ENCODE measurements around the gene JAG2.

JAG2 gene

GRCh38 chr14:105168496-105168978 is at the start of gene JAG2:
JAG2 (minus strand) TSS chr14:105168776; CDS start chr14:105168420, 356 bp downstream.
- DNase-seq: peak; percentile 28

GRCh38 chr14:105217774-105218173 is 49.2 kb upstream of the JAG2 start:
- DNase-seq: no peak

GRCh38 chr14:105216490-105217247 is 48.1 kb upstream of the JAG2 start:
- DNase-seq: no peak

GRCh38 chr14:105215602-105216001 is 47.0 kb upstream of the JAG2 start:
- no peak for DNase-seq

GRCh38 chr14:105214324-105214915 is 45.8 kb upstream of the JAG2 start:
- DNase-seq: no peak

- DNase-seq: no peak
Measured at GRCh38 chr14:105213361-105213760, 44.8 kb upstream of the JAG2 start.

- no peak for DNase-seq
Measured at GRCh38 chr14:105212541-105213300, 44.1 kb upstream of the JAG2 start.

- no peak for DNase-seq
Measured at GRCh38 chr14:105211758-105212089, 43.1 kb upstream of the JAG2 start.

- DNase-seq: no peak
Measured at GRCh38 chr14:105211086-105211757, 42.6 kb upstream of the JAG2 start.

GRCh38 chr14:105210266-105211025 is 41.9 kb upstream of the JAG2 start:
- no peak for DNase-seq

- DNase-seq: no peak
Measured at GRCh38 chr14:105209646-105210045, 41.1 kb upstream of the JAG2 start.

GRCh38 chr14:105209091-105209490 is 40.5 kb upstream of the JAG2 start:
- DNase-seq: no peak

GRCh38 chr14:105208738-105209075 is 40.1 kb upstream of the JAG2 start:
- DNase-seq: no peak

GRCh38 chr14:105207996-105208737 is 39.6 kb upstream of the JAG2 start:
- no peak for DNase-seq

- DNase-seq: no peak
Measured at GRCh38 chr14:105207460-105207901, 38.9 kb upstream of the JAG2 start.

GRCh38 chr14:105206873-105207272 is 38.3 kb upstream of the JAG2 start:
- DNase-seq: no peak

- no peak for DNase-seq
Measured at GRCh38 chr14:105205673-105206208, 37.2 kb upstream of the JAG2 start.

- DNase-seq: no peak
Measured at GRCh38 chr14:105204931-105205672, 36.5 kb upstream of the JAG2 start.

- no peak for DNase-seq
Measured at GRCh38 chr14:105204206-105204930, 35.8 kb upstream of the JAG2 start.

GRCh38 chr14:105203701-105204100 is 35.1 kb upstream of the JAG2 start:
- no peak for DNase-seq
